Right atrium auricular region (tissue), 2 donors: Measurements from ENCODE around the gene ATP1A4. TPM values are rescaled to one million over a fixed set of nuclear protein-coding genes. Genes with fewer than 3 reads are reported as not detected.
"Not testable (repeated sequence)": the region's sequence is repeated elsewhere in the genome, so short reads cannot be mapped to it uniquely, and the experiment has no call there.

Experiments
- DNase-seq: peaks from one replicate; pipeline ENCODE4 v3.0.0-alpha.2; 2019; ENCODE audit warnings: low spot score
- H3K27ac ChIP-seq, 2 donors: fragments of 200-600 bp; sonication (generic); 1 replicate in 1 of 2; 2 replicates in 1 of 2; pipeline ENCODE4 v1.5.1; 2016 to 2019
- H3K27me3 ChIP-seq, 2 donors: fragments of 200-600 bp; sonication (generic); one replicate each; pipeline versions ENCODE4 v1.5.1 to v1.6.0; 2017 to 2019
- H3K36me3 ChIP-seq: fragments of 200-600 bp; sonication (generic); one replicate; pipeline ENCODE4 v1.5.1; 2016
- H3K4me1 ChIP-seq, 2 donors: fragments of 200-600 bp; sonication (generic); one replicate each; pipeline versions ENCODE4 v1.5.1 to v1.6.0; 2017 to 2019
- H3K4me3 ChIP-seq, 2 donors: fragments of 200-600 bp; sonication (generic); 1 replicate in 1 of 2; 2 replicates in 1 of 2; pipeline ENCODE4 v1.5.1; 2017 to 2019; ENCODE audit warnings: mild to moderate bottlenecking in 1 of 2, moderate library complexity in 1 of 2
- H3K9me3 ChIP-seq, 2 donors: fragments of 200-600 bp; sonication (generic); one replicate each; pipeline ENCODE4 v1.5.1; 2019
- CTCF ChIP-seq, 2 donors: fragments of 200-600 bp; sonication (generic); IDR thresholded peaks; one replicate each; pipeline ENCODE4 v1.5.1; 2019; ENCODE audit warnings: antibody characterized with exemption in 2 of 2
- total RNA-seq, 2 donors: library from RNA; depleted of rRNA; stranded (reverse); fragments of >200 nt; gene quantifications; one replicate each; pipeline ENCODE4 v1.1.0, GENCODE V29; 2016

ATP1A4 gene
- total RNA-seq, 2 donors from 2014 or later = not detected

- no peak for TF ChIP-seq CTCF (IDR thresholded peaks at IDR 0.05)
- Histone ChIP-seq H3K27me3 (no peaks in the 10 kb centered on the region), H3K27ac (peak overlapping the region; percentile 24 to 77), H3K4me1 (peaks cover 0 to 44% of the 10 kb centered on the region in 2 donors), H3K36me3 (peaks cover 74% of the 10 kb centered on the region), H3K9me3 (no peaks in the 10 kb centered on the region), H3K4me3 (no peak overlapping the region)
- DNase-seq = no peak
Measured at GRCh38 chr1:160124705-160125478, 26.5 kb upstream of the ATP1A4 start.

DNA sequence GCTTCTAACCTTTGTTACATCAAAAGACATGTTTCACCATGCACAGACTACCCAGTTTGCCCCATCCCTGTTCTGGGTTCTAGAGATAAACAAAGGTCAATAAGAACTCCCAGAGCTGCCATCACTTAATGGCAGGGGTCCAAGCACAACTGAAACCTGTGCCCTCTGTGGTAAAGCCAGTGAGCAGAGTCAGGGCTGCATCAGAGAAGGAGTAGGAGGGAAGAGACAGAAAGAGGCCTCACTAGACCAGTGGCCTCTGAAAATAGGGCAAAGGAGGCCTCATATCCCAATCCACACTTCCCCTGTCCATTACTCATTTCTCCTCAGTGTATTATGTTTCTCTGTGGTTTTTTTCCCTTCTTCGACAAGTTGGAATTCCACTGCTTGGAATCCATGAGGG is 25.7 kb upstream of the ATP1A4 start:
- no peak for TF ChIP-seq CTCF (IDR thresholded peaks at IDR 0.05)
- Histone ChIP-seq H3K4me3 (no peak overlapping the region), H3K27me3 (no peaks in the 10 kb centered on the region), H3K4me1 (peaks cover 0 to 51% of the 10 kb centered on the region in 2 donors), H3K36me3 (peaks cover 81% of the 10 kb centered on the region), H3K27ac (peak overlapping the region in 1 of 2 donors; percentile 77), H3K9me3 (no peaks in the 10 kb centered on the region)
- DNase-seq = no peak

DNA sequence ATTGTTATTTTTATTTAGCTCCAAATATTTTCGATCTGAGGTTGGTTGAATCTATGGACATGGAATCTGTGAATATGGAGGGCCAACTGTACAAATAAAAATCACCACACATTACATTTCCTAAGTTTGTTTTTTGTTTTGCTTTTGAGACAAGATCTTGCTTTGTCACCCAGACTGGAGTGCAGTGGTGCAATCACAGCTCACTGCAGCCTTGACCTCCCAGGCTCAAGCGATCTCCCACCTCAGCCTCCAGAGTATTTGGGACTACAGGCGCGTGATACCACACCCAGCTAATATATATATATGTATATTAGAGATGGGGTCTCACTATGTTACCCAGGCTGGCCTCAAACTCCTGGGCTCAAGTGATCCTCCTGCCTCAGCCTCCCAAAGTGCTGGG is 25.1 kb upstream of the ATP1A4 start:
- not testable (repeated sequence) for H3K27me3 ChIP-seq, H3K9me3 ChIP-seq, H3K4me3 ChIP-seq, DNase-seq
- H3K36me3 ChIP-seq = peaks cover 81% of the 10 kb centered on the region
- H3K27ac ChIP-seq = peak overlapping the region in 1 of 2 donors; percentile 77
- H3K4me1 ChIP-seq = peaks cover 0 to 57% of the 10 kb centered on the region in 2 donors

DNA sequence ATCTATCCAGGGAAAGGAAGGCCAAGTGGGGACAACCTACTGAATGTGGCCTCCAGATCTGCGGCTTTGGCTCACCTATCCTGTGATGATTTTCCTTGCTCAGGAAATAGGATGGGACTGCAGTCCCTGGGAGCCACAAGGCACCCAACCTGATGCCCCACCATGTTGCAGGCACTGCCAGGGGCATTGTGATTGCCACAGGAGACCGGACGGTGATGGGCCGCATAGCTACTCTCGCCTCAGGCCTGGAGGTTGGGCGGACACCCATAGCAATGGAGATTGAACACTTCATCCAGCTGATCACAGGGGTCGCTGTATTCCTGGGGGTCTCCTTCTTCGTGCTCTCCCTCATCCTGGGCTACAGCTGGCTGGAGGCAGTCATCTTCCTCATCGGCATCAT is 24.0 kb upstream of the ATP1A4 start:
- Histone ChIP-seq H3K9me3 (no peaks in the 10 kb centered on the region), H3K4me1 (peaks cover 0 to 67% of the 10 kb centered on the region in 2 donors), H3K4me3 (no peak overlapping the region), H3K27me3 (no peaks in the 10 kb centered on the region), H3K36me3 (peaks cover 71% of the 10 kb centered on the region), H3K27ac (peak overlapping the region; percentile 65 to 91)
- no peak for DNase-seq
- no peak for TF ChIP-seq CTCF (IDR thresholded peaks at IDR 0.05)

DNA sequence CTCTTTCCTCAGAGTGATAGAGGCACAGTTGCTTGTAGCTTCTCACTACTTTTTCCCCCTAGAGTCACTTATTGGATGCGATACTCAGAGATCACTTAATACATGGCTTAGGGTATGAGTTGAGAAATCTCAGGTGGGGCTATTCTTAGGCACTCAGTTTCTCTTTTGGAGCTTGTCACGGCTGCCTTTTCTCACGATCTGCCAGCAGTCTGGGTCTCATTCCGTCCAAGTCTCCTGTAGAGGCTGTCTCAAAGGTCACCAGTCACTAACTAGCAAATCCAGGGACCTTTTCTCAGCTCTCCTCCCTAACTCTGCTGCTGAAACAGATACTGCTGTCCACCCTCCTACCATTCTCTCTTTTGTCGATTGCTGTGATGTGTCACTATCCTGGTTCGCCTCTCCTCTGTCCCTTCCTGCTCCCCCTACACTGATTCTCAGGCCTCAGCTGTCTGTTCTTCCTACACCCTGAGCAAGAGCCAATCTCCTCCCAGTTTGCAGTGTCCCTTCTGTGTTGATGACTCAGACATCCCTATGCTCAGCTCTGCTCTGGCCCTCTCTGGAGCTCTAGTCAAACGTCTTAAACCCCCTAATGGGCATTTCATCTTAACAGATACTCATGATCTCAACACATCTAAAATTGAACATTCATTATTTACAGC is 23.4 kb upstream of the ATP1A4 start:
- H3K36me3 ChIP-seq = peaks cover 75% of the 10 kb centered on the region
- peaks cover 0 to 73% of the 10 kb centered on the region in 2 donors for H3K4me1 ChIP-seq
- DNase-seq = no peak
- H3K27ac ChIP-seq = peak overlapping the region; percentile 65 to 91
- H3K27me3 ChIP-seq = no peaks in the 10 kb centered on the region
- H3K4me3 ChIP-seq = no peak overlapping the region
- no peaks in the 10 kb centered on the region for H3K9me3 ChIP-seq
- TF ChIP-seq CTCF (IDR thresholded peaks at IDR 0.05) = no peak

GRCh38 chr1:160128636-160129035 is 22.8 kb upstream of the ATP1A4 start:
- no peaks in the 10 kb centered on the region for H3K27me3 ChIP-seq
- no peak for DNase-seq

More at GRCh38 chr1:160128636-160129035, 22.8 kb upstream of the ATP1A4 start:
- Histone ChIP-seq H3K36me3 (peaks cover 78% of the 10 kb centered on the region), H3K9me3 (no peaks in the 10 kb centered on the region), H3K4me3 (no peak overlapping the region), H3K27ac (peak overlapping the region; percentile 65 to 91), H3K4me1 (peaks cover 0 to 74% of the 10 kb centered on the region in 2 donors)
- no peak for TF ChIP-seq CTCF (IDR thresholded peaks at IDR 0.05)
